ENCODE data around the gene CILP2. TPM values are rescaled to one million over a fixed set of nuclear protein-coding genes. Genes with fewer than 3 reads are reported as not detected.

CILP2 gene
- polyA plus RNA-seq, 1 of the 3 experiments (the other 2 are of a cell fraction), result 1.9 TPM

- H3K9ac ChIP-seq, result no peak overlapping the region
- H3K9me3 ChIP-seq, result no peaks in the 10 kb centered on the region
- no peak for TF ChIP-seq JUND (IDR thresholded peaks at IDR 0.05)
- TF ChIP-seq IRF3 (IDR thresholded peaks at IDR 0.05; ENCODE audit: low read depth, low read length), result no peak
- H3K4me3 ChIP-seq (ENCODE audit: low read depth in 2 of 2, low read length in 1 of 2), result no peak overlapping the region
- no peaks in the 10 kb centered on the region for H3K27me3 ChIP-seq (ENCODE audit: insufficient read depth)
- no peaks in the 10 kb centered on the region for H3K4me1 ChIP-seq (ENCODE audit: control insufficient read depth in 1 of 2, insufficient read depth in 2 of 2, low read depth in 1 of 2, low read length in 1 of 2)
- no peaks in the 10 kb centered on the region for H3F3A ChIP-seq (replicated peaks; ENCODE audit: insufficient read depth)
- DNase-seq, result no peak
- H2AFZ ChIP-seq (ENCODE audit: low read depth), result no peak overlapping the region
- WGBS (ENCODE audit: low lambda C conversion rate), result 93% methylated on average over 3 of the region's 8 CpGs
- no peaks in the 10 kb centered on the region for H3K9me2 ChIP-seq
- no peak overlapping the region for H3K4me2 ChIP-seq
- no peaks in the 10 kb centered on the region for H4K20me1 ChIP-seq (ENCODE audit: insufficient read depth)
- no peaks in the 10 kb centered on the region for H3K79me2 ChIP-seq (ENCODE audit: insufficient read depth)
- ChIA-PET POLR2A (interaction anchor here (1.1 kb wide), 1 partner anchor 9 kb away, joined by 3 read pairs; the partner anchor contains the start of gene NDUFA13), CTCF (no interaction called here)
- H3K36me3 ChIP-seq (replicated peaks in 1 of 2; ENCODE audit: control insufficient read depth in 1 of 2, insufficient read depth in 2 of 2, low read length in 1 of 2), result peaks cover 14 to 43% of the 10 kb centered on the region in 2 experiments
- no peak overlapping the region for H3K27ac ChIP-seq (ENCODE audit: low read depth in 2 of 2, low read length in 1 of 2)
Measured at GRCh38 chr19:19507354-19507753, 30.7 kb upstream of the CILP2 start.

- no peaks in the 10 kb centered on the region for H3K9me2 ChIP-seq
- no peaks in the 10 kb centered on the region for H3K4me1 ChIP-seq (ENCODE audit: control insufficient read depth in 1 of 2, insufficient read depth in 2 of 2, low read depth in 1 of 2, low read length in 1 of 2)
- H3K79me2 ChIP-seq (ENCODE audit: insufficient read depth), result no peaks in the 10 kb centered on the region
- no peaks in the 10 kb centered on the region for H3F3A ChIP-seq (replicated peaks; ENCODE audit: insufficient read depth)
- peaks cover 14 to 34% of the 10 kb centered on the region in 2 experiments for H3K36me3 ChIP-seq (replicated peaks in 1 of 2; ENCODE audit: control insufficient read depth in 1 of 2, insufficient read depth in 2 of 2, low read length in 1 of 2)
- WGBS (ENCODE audit: low lambda C conversion rate), result 93% methylated on average over 4 of the region's 11 CpGs
- H3K4me2 ChIP-seq, result no peak overlapping the region
- no peaks in the 10 kb centered on the region for H3K27me3 ChIP-seq (ENCODE audit: insufficient read depth)
- H3K27ac ChIP-seq (ENCODE audit: low read depth in 2 of 2, low read length in 1 of 2), result no peak overlapping the region
- H3K9ac ChIP-seq, result no peak overlapping the region
- TF ChIP-seq FOXJ3 (CRISPR knock-in tag; IDR thresholded peaks at IDR 0.05) (no peak), GATA2 (CRISPR knock-in tag; IDR thresholded peaks at IDR 0.05) (no peak), GABPA (IDR thresholded peaks at IDR 0.05; ENCODE audit: low read depth) (no peak), REST (IDR thresholded peaks at IDR 0.05; ENCODE audit: low read depth, low read length) (no peak), FOXM1 (IDR thresholded peaks at IDR 0.05; ENCODE audit: low read depth) (no peak)
- TF ChIP-seq, protein P1, sequence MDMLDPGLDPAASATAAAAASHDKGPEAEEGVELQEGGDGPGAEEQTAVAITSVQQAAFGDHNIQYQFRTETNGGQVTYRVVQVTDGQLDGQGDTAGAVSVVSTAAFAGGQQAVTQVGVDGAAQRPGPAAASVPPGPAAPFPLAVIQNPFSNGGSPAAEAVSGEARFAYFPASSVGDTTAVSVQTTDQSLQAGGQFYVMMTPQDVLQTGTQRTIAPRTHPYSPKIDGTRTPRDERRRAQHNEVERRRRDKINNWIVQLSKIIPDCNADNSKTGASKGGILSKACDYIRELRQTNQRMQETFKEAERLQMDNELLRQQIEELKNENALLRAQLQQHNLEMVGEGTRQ (IDR thresholded peaks at IDR 0.05; ENCODE audit: borderline replicate concordance, low read depth, low read length), result no peak
- POLR2A ChIA-PET, result no interaction called here
- no peaks in the 10 kb centered on the region for H4K20me1 ChIP-seq (ENCODE audit: insufficient read depth)
- CTCF ChIA-PET, result interaction anchor here (0.7 to 0.8 kb wide), 3 partner anchors 18 to 141 kb away, joined by 3 read pairs; partner anchors contain the start of gene GMIP
- no peak for DNase-seq
- H2AFZ ChIP-seq (ENCODE audit: low read depth), result no peak overlapping the region
- H3K4me3 ChIP-seq (ENCODE audit: low read depth in 2 of 2, low read length in 1 of 2), result no peak overlapping the region
- H3K9me3 ChIP-seq, result no peaks in the 10 kb centered on the region
Measured at GRCh38 chr19:19508217-19508616, 29.8 kb upstream of the CILP2 start.
